GM18870 (cell line): ENCODE results near the gene KLHL25.

Experiments
- ATAC-seq: cut with Tn5 transposase; IDR thresholded peaks from one replicate; pipeline ENCODE4 v1.9.1; 2021; ENCODE audit warnings: moderate library complexity; ENCODE audit not compliant: unreplicated experiment

The KLHL25 gene

GRCh38 chr15:85762039-85762755, 32.5 kb downstream of the KLHL25 start:
- no peak for ATAC-seq

GRCh38 chr15:85761635-85762034, 33.1 kb downstream of the KLHL25 start:
- no peak for ATAC-seq

- no peak for ATAC-seq
Measured at GRCh38 chr15:85760531-85761371, 34.0 kb downstream of the KLHL25 start.

- no peak for ATAC-seq
Measured at GRCh38 chr15:85760049-85760448, 34.7 kb downstream of the KLHL25 start.

- no peak for ATAC-seq
Measured at GRCh38 chr15:85759376-85759775, 35.3 kb downstream of the KLHL25 start.

- ATAC-seq = no peak
Measured at GRCh38 chr15:85758655-85758978, 36.1 kb downstream of the KLHL25 start.

GRCh38 chr15:85757939-85758654, 36.6 kb downstream of the KLHL25 start:
- no peak for ATAC-seq

- no peak for ATAC-seq
Measured at GRCh38 chr15:85757073-85757938, 37.4 kb downstream of the KLHL25 start.

- no peak for ATAC-seq
Measured at GRCh38 chr15:85756411-85757072, 38.2 kb downstream of the KLHL25 start.

GRCh38 chr15:85755942-85756341, 38.8 kb downstream of the KLHL25 start:
- no peak for ATAC-seq

- ATAC-seq = no peak
Measured at GRCh38 chr15:85755471-85755870, 39.3 kb downstream of the KLHL25 start.

GRCh38 chr15:85754989-85755388, 39.7 kb downstream of the KLHL25 start:
- no peak for ATAC-seq

- ATAC-seq = no peak
Measured at GRCh38 chr15:85753791-85754452, 40.8 kb downstream of the KLHL25 start.

- ATAC-seq = no peak
Measured at GRCh38 chr15:85753261-85753660, 41.5 kb downstream of the KLHL25 start.

- ATAC-seq = no peak
Measured at GRCh38 chr15:85752491-85752961, 42.2 kb downstream of the KLHL25 start.

GRCh38 chr15:85752124-85752475, 42.6 kb downstream of the KLHL25 start:
- no peak for ATAC-seq

GRCh38 chr15:85751291-85752123, 43.2 kb downstream of the KLHL25 start:
- no peak for ATAC-seq

GRCh38 chr15:85750319-85751290, 44.1 kb downstream of the KLHL25 start:
- no peak for ATAC-seq
